ENCODE data around the gene GP1BB. TPM values are rescaled to one million over a fixed set of nuclear protein-coding genes. Genes with fewer than 3 reads are reported as not detected.
"Not testable (repeated sequence)": the region's sequence is repeated elsewhere in the genome, so short reads cannot be mapped to it uniquely, and the experiment has no call there.

The GP1BB gene
- 2.0 TPM for total RNA-seq

DNA sequence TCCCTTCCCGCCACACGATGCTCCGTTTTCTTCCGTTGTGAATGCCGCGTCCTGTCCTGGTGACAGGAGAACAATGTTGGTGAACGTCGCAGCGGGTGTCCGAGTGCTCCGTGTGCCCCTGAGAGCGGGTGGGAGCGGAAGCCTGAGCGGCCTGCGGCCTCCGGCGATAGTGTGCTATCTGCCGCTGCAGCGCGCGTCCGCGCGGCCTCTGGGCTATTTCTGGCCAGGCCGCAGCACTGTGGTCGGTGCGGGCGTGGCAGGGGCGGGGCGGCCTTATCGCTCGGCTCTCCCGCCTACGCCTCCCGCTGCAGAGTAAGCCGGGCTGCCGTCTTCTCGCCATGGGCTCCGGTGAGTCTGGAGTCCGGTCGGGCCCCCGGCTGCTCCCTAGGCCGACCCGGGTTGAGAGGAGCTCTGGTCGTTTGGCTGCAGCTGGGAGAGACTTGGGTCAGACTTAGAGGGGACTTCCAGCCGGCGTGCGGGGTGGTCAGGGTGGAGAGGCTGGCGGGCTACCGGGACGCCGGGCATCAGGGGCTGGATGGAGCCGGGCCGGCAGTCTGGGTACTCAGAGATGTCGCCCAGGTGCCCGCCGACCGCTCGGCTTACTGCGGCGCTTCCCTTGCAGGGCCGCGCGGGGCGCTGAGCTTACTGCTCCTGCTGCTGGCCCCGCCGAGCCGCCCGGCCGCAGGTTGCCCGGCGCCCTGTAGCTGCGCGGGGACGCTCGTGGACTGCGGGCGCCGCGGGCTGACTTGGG, at the start of gene GP1BB:
GP1BB (plus strand) TSS at position 308 of the 751 bp plus-strand sequence; CDS start at position 339, 31 bp downstream.
- DNase-seq = no peak

DNA sequence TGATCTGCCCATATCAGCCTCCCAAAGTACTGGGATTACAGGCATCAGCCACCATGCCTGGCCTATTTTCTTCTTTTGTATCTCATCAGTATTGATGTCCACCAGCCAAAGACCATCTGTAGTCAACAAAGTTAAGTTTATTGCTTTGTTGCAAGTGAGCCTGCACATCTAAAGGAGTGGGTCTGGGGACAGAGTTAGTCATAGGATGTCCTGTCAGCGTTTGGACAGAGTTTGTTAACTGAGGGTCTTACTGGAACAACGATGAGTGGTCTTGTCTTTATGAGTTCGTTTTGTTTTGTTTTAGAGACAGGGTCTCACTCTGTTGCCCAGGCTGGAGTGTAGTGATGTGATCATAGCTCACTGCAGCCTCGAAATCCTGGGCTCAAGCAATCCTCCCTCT, 49.7 kb upstream of the GP1BB start:
- DNase-seq = no peak

DNA sequence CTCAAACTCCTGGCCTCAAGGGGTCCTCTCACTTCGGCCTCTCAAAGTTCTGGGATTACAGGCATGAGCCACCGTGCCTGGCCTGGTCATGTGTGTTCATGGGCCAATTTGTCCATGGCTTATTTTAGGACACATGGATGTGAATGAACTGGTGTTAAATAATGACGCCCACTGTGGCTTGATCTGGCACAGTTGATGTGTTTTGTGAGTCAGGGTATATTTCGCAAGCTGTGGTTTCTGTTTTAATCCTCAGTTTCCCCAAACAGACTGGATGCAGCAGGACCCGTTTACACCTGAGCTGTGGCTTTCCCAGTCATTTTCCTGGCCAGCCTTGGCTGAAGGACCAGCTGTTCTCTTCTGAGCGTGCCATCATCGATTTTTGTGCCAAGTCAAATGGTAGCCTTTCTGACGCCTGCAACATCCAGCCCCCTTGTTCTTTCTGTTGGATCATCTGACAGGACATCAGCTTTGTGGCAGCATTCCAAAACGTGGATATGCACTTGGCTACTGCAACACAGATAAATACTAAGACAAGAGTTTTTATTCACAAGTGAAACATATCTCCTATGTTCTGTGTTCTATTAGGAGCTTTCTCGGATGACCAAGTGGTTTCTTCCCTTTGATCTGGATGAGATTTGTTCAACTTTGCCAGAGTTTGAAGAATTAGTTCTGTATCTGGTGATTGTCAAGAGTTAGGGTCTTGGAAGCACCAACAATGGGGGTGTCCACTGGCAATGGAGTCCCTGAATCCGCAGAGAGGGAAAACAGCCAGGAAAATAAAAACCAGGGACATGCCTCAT, 49.0 kb upstream of the GP1BB start:
- no peak for DNase-seq

DNA sequence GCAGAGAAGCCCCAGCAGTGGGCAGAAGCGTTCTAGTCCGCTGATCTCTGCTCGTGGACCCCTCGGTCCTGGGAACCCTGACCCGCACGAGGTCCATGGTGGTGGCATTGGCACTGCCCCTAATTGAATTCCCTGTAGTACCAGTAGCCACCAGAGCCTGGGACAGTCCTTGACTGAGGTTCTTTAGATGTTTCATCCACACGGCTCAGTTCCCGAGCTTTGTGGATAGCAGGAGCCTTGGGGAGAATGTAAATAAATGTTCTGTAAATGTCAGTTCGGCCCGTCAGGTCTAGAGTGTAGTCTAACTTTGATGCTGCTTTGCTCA, 48.4 kb upstream of the GP1BB start:
- DNase-seq = no peak

DNA sequence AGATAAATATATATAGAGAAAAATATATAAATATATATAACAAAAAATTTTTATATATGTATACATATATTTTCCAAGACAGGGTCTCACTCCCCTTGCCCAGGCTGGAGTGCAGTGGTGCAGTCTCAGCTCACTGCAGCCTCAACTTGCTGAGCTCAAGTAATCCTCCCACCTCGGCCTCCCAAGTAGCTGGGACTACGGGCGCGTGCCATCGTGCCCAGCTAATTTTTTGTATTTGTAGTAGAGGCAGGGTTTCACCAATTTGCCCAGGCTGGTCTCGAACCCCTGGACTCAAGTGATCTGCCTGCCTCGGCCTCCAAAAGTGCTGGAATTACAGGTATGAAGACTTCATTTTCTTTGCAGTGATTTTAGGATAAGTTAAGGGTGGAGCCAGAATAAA, 47.9 kb upstream of the GP1BB start:
- no peak for DNase-seq

DNA sequence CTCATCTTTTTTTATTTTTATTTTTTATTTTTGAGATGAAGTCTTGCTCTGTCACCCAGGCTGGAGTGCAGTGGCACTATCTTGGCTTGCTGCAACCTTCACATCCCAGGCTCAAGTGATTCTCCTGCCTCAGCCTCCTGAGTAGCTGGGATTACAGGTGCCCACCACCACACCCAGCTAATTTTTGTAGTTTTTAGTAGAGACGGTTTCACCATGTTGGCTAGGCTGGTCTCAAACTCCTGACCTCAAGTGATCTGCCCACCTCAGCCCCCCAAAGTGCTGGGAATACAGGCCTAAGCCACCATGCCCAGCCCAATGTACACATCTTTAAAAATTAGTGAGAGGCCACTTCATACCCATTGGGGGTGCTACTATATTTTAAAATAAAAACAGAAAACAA, 46.9 kb upstream of the GP1BB start:
- not testable (repeated sequence) for DNase-seq

DNA sequence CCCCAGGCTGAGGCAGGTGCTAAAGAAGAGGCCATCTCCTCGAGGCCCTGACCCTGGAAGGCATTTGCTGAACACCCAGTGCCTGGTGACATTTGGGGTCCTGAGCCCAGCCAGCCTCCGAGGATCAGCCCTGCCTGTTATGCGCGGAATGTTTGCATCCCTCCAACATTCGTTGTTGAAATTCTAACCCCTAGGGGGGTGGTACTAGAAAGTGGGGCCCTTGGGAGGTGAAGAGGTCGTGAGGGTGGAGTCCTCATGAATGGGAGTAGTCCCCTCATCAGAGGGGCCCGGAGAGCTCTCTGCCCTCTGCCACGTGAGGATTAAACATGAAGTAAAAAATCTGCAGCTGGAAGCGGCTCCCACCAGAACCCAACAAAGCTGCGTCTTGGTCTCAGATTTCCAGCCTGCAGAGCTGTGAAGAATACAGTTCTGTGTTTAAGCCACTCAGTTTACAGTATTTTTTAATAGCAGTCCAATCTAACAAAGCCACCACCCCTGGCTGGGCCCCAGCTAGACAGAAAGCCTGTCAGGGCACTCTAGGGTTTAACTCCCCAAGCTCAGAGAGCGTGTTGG, 44.3 kb upstream of the GP1BB start:
- no peak for DNase-seq

DNA sequence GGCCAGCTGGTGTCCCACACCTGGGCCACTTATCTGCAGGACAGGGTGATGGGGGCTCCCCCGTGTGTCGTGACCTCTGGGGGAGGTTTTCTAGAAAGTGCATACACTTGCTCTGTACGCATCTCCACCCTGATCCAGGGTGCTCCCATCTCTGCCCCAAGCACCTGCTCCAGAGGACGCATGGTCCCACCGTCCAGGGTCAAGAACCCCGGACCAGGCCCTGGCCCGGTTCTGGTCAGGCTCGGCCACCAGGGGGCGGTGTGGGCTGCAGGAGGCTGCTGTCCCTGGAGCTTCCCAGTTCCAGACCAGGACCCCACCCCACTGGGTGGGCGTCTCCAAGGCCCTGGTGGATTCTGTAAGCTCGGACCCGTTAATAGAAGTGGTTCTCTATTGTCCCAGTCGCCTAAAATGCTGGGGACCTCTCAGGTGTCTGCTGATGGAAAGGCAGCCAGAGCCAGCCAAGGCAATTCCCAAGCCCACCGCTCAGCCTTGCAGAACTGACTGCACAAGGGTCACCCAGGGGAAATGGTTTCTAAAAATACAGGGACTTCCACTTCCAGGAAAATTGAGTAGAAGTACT, 43.7 kb upstream of the GP1BB start:
- DNase-seq = no peak

DNA sequence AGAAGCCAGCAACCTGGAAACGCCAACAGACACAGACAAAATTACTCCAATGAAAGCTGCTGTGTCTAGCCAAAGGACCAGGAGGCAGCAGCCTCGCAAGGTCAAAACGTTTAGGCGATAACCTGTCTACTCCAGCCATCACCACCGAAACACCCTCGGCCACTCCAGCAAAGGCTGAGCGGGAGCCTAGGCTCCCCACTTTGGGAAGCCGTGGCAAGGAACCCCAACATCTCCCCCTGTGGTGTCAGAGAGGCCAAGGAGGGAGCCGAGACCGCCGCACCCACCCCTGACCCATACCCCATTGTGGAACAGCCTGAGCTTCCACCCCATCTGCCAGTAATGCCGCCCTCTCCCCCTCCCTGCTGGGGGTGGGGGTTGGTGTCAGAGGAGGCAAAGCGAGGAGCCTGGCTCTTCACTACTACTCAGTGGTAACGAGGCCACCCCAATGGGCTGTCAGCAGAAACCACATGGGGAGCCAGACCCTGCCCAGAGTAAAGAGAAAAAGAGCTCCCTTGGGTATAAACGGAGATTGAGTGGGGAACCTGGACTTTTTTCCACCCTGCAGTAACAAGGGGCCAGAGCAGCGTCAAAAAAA, 43.0 kb upstream of the GP1BB start:
- DNase-seq = no peak

DNA sequence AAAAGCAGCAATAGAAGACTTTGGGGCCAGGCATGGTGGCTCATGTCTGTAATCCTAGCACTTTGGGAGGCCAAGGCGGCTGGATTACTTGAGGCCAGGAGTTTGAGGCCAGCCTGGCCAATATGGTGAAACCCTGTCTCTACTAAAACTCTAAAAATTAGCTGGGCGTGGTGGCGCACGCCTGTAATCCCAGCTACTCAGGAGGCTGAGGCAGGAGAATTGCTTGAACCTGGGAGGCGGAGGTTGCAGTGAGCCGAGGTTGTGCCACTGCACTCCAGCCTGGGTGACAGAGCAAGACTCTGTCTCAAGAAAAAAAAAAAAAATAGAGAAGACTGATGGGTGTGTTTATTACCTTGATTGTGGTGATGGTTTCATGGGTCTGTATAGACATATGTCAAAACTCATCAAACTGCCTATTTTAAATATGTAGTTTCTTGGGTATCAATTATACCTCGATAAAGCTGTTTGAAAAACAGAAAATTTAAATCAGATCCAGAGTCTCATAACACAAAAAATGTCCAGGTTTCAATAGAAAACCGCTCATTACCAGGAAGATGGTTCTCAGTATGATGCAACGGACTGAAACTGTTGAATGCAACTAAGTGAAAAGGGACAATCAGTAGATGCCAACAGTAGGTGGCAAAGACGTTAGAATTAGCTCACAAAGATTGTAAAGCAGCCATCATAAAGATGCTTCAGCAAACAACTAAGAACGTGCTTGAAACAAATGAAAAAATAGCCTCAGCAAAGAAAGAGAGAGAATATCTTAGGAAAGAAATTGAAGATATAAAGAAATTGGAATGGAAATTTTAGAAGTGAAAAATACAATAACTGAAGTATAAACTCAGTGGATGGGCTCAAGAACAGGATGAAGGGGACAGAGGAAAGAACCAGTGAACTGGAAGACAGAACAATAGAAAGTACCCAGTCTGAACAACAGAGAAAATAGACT, 42.2 kb upstream of the GP1BB start:
- no peak for DNase-seq

DNA sequence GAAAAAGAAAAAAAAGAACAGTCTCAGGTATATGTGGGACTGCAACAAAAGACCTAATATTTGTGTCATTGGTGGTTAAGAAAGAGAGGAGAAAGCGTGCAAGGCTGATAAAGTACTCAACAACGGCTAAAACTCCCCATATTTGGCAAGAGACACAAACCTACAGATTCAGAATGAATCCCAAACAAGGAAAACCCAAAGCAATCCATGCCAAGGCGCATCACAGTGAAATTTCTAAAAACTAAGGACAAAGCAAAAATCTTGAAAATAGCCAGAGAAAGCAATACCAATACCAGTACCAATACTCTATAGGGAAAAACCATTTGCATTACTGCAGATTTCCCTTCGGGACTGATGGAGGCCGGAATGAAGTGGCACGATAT, 41.5 kb upstream of the GP1BB start:
- no peak for DNase-seq

DNA sequence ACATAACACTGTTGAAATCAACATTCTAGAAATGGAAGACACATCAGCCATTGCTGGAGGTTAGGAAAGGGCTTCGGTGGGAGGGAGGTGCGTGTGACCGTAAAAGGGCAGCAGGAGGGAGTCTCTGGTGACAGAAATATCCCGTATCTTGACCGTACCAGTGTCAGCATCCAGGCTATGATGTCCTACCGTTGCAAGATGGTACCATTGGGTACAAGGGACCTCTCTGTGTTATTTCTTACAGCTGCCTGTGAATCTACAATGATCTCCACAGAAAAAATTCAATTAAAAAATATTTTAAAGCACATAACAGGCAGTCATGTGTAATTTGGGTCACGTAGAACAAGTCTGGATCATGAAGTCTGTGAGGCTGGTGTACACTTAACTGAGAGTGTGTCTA, 36.4 kb upstream of the GP1BB start:
- no peak for DNase-seq

DNA sequence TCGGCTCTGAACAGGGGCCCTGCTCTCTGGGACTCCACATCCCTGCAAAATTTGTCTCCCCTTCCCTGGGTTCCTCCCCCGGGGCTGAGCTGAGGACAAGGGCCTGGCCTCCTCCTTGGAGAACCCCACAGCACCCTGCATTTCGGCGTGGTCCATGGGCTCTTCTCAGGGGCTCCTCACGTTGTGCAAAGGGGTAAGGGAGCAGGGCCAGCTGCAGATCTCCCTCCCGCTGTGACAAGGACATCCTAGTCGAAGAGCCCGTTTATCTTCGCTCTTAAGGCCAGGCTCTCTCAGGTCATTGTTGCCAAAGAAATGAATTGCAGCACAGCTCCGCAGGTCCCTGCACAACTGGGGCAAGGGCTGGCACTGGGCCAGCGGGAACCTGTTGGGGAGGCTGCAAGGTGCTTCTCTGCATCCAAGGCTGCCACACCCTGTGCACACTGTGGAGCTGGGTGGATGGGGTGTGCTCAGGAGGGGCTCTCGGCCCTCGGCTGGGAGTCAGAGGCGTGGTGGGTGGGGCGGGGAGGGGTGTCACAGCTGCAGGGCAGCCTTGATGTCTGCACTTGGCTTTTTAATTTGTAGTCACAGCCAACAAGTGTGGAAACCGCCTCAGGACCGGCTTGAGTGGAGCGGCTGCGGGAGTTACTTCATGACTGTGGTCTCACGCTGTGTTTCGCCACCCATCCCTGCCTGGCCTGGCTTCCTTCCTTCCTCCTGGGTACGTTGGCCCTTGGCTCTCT, 35.6 kb upstream of the GP1BB start:
- DNase-seq = no peak

DNA sequence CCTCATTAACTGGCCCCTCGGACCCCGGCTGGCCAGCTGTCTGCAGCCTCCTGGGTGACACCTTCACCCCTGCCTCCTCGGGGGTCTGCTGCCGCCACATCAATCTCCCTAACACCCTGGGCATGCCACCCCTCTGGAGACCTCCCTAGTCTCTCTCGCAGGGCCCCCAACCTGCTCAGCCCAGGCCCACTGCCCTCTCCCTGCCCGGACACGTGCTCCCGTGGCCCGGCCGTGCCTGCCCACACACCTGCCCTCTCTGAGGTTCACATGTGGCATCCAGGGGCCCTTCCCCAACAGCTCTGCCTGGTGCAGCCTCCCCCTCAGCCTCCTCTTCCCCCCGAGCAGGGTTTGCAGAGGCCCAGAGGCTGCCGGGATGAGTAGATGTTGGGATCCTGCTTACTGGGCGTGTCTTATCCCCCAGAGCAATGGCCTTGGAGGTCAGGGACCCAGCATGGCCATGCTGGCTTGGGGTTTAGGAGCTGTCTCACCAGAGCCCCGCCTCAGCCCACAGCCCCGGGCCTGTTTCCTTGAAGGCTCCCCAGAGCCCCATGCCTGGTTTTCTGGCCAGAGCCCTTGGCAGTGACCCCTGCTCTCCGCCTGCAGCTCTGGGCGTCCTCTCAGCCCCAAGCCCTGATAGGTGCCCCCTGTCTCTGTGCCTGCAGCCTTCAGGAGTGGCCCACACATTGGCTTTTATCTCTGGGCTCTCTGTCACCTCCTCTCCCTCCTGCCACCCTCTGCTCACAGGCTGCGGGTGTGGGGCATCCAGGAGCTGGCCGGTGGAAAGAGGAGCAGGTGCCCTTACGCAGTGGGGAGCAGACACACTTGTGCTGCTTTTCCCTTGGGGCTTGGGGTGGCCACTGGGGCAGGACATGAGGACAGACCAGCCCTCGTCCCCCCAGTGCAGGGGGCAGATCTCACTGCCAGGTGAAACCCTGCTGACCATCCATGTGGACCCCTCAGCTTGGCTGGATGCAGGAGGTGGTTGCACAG, 34.7 kb upstream of the GP1BB start:
- DNase-seq = no peak

DNA sequence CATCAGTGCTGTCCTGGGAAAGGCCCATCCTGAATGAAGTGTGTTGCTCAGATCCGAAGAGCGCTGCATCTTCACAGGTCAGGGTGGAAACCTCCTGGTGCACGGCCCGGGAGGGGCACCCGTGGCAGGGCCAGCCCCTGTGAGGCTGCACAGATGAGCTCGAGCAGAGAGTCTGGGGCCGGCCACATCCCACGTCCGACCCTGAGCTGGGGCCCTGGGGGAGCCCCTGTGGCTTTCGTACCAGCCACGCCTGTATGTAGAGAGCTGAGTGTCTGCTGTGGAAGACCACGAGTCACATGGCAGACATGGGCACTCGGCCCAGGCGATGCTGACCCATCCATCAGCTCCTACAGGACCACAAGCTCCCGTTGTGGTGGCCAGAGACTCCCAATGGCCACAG, 33.9 kb upstream of the GP1BB start:
- DNase-seq = no peak

DNA sequence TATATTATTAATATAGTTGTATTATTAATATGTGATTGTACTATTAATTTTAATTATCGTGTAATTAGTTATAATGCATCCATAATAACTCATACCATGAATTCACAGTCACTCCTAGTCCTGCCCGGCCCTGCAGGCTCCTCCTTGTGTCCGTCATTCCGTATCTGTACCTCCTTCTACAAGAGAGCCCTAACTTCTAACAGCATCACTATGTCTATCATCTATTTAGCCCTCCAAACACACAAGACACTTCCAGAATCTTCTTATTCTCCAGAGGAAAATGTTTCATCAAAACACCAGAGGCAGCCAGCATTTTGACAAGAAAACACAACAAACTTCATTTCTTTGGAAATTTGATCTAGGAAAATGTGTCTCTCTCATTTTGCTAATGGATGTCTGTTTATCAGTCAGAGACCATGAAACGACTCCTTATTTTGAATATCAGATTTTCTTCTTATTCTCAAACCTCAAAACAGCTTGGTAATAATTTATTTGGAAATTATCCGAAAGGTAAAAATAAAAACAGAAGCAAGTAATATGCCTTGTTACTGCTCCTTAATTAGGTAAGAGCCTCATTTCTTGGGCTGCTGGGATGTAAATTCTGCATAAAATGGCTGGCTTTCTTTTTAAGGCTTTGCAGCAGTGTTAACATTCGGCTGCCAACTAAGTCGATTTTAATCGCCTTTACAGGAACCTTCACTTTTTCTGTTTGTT, 32.2 kb upstream of the GP1BB start:
- no peak for DNase-seq

DNA sequence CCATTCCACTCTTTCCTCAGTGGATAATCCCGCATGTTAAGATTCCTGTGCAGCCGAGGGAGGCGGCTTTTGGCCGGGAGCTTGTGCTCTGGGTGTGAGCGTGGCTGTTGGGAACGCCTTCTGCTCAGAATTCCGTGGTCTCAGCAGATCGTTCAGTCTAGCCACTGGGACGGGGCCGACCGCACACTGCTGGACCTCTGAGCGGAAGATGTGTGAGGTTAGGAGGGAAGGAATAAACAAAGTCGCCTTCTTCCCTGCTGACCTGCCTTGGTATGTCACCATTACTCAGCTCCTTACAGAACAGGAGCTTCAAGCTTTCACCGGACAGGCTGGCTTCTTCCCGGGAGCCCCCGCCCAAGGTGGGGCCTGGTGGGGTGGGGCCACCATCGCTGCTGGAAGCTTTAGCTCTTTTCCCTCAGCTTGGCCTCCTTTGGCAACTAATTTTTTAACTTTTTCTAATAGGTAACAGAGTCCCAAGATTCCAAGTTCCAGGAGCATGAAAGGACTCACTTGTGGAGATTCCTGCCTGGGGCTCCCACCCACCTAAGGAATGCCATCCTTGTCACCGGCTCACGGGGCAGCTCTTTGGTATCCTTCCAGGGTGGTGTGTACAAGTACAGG, 31.5 kb upstream of the GP1BB start:
- no peak for DNase-seq

DNA sequence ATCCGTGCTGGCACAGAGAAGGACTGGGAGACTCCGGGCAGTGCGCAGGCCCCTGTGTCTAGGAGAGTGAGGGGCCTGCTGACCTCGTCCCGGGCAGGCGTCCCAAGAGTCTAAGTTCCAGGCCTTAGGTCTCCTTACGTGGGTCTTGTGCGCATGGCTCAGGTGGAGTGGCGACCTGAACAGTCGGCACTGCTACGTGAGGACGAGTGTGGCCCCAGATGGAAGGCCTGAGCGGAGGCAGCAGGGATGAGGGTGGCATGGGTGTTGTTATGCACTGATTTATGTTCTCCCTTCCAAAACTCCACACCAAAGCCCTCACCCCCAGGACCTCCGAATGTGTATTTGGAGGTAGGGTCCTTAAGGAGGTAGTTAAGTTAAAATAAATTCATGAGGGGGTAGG, 29.8 kb upstream of the GP1BB start:
- DNase-seq = no peak

All from skin of body (tissue), 2 donors.